Activated CD8-positive, alpha-beta memory T cell treated with anti-CD3 and anti-CD28 coated beads, Interleukin-2, amount 50 U/mL, for 24 hours (primary cell): ENCODE data around the gene PLEKHJ1.
"Not testable (repeated sequence)": the region's sequence is repeated elsewhere in the genome, so short reads cannot be mapped to it uniquely, and the experiment has no call there.

ENCODE experiments used
- DNase-seq: peaks from one replicate; pipeline ENCODE4 v3.0.0-alpha.2; 2020; ENCODE audit errors: extremely low read depth

PLEKHJ1 gene

GRCh38 chr19:2221250-2221831 is 14.8 kb downstream of the PLEKHJ1 start:
- no peak for DNase-seq

DNA sequence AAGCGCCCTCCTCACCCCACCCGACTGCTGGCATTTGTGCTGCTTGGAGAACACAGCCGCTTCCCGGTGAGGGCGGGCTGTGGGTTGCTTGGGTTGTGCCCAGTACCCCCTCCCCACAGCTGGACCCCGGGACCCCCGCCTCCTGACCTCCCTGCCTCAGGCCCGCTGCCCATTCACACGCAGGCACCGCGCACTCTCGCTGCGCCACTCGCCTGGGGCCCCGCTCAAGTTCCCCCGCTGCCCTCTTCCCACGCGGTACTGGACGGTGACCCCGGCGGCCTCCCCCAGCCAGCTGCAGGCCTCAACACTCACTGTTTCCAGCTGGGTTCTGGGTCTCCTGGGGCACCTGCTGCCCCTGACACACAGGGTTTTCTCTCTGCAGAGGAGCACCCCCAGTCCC is 16.4 kb downstream of the PLEKHJ1 start:
- DNase-seq = no peak

- no peak for DNase-seq
Measured at GRCh38 chr19:2217591-2217990, 18.5 kb downstream of the PLEKHJ1 start.

- DNase-seq = no peak
Measured at GRCh38 chr19:2216361-2217225, 19.5 kb downstream of the PLEKHJ1 start.

DNA sequence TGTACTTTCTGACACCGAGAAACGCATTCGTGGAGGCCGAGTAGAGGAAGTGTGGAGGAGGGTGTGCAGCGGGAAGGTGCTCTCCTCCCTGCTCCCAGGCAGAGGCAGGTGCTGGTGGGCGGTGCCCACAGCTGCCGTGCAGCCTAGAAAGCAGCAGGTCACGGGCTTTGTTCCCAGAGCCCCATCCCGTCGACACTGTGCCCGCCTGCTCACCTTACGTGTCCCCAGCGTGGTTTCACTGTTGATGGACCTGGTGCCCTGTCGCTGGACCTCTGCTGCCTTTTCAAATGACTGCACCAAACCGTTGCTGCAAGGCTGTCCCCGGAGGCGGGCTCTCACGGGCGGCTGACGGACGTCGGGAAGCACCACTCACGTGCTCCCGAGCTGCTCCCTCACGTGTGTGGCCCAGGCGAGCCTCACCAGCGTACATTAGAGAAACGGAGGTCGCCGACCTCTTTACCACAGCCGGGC is 20.8 kb downstream of the PLEKHJ1 start:
- DNase-seq = no peak

DNA sequence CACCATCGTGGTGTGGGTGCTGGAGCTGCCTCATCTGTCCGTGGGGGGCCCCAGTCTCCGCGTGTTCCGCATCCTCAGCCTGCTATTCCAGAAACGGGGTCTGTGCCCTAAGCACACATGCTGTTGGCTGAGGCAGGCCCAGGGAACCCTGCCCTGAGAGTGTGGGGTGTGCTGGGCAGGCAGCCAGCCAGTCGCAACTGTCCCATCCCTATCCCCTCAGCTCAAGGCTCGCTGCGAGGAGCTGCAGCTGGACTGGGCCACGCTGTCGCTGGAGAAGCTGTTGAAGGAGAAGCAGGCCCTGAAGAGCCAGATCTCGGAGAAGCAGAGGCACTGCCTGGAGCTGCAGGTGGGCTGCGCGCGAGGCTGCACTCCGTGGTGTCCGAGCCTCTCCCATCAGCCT is 21.9 kb downstream of the PLEKHJ1 start:
- no peak for DNase-seq

- DNase-seq = no peak
Measured at GRCh38 chr19:2213799-2214198, 22.3 kb downstream of the PLEKHJ1 start.

- DNase-seq = no peak
Measured at GRCh38 chr19:2212861-2213711, 23.0 kb downstream of the PLEKHJ1 start.

- no peak for DNase-seq
Measured at GRCh38 chr19:2210987-2211740, 25.0 kb downstream of the PLEKHJ1 start.

- no peak for DNase-seq
Measured at GRCh38 chr19:2210206-2210605, 25.9 kb downstream of the PLEKHJ1 start.

- no peak for DNase-seq
Measured at GRCh38 chr19:2209408-2209807, 26.7 kb downstream of the PLEKHJ1 start.

DNA sequence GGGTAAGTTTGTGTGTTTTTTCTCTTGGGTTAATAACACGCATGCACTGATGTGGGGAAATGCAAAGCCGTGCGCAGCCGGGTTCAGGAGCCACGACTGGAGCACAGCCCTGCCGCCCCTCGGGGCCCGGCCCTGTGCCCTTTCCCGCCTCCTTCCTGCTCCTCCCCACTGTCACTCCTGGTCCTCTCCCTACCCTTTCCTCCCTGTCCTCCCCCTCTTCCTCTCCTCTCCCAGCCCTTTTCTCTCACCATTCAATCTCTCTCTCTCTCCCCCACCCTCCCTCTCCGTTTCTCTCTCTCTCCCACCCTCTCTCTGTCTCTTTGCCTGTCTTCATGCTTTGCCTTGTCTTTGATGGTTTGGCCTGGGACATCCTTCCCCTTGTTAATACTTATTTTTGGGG is 27.2 kb downstream of the PLEKHJ1 start:
- no peak for DNase-seq

- DNase-seq = no peak
Measured at GRCh38 chr19:2207991-2208860, 27.9 kb downstream of the PLEKHJ1 start.

GRCh38 chr19:2207008-2207407 is 29.1 kb downstream of the PLEKHJ1 start:
- DNase-seq = no peak

- DNase-seq = no peak
Measured at GRCh38 chr19:2202366-2202765, 33.8 kb downstream of the PLEKHJ1 start.

DNA sequence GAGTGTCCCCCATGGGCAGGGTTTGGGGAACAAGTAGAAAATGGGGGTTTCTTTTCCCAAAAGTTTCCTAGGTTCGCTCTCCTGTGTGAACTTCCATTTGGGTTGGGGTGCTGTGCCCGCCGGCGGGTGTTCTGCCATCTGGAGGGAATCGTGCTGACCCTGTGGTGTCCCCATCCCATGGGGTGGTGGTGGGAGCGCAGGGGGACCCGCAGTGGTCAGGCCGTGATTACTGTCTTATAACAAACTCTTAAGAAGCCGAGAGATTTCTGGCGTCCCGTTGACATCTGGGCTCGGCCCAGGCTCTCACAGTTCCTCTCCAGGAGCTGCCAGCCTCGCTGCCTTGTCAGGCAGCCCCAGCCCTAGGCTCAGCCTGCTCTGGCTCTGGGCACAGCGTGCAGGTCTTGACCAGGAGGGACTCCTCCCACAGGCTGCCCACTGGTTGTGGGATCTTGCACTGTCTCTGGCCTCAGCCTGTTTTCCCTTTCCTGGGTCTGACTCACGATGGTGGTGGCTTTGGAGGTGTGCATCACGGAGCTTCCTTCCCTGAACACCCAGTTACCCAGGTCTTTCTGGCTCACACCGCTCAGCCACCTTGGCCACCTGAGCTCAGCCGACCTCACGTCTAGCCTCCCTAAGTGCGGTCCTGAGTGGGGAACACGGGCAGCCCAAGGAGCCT is 34.5 kb downstream of the PLEKHJ1 start:
- no peak for DNase-seq

DNA sequence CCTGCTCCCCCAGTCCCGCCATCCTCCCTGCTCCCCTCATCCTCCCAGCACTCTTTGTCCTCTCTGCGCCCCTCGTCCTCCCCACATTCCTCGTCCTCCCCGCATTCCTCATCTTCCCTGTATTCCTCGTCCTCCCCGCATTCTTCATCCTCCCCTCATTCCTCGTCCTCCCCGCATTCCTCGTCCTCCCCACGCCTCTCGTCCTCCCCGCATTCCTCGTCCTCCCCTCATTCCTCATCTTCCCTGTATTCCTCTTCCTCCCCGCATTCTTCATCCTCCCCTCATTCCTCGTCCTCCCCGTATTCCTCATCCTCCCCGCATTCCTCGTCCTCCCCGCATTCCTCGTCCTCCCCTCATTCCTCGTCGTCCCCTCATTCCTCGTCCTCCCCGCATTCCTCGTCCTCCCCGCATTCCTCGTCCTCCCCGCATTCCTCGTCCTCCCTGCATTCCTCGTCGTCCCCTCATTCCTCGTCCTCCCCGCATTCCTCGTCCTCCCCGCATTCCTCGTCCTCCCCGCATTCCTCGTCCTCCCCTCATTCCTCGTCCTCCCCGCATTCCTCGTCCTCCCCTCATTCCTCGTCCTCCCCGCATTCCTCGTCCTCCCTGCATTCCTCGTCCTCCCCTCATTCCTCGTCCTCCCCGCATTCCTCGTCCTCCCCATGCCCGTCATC is 35.4 kb downstream of the PLEKHJ1 start:
- not testable (repeated sequence) for DNase-seq

- no peak for DNase-seq
Measured at GRCh38 chr19:2199861-2200623, 36.1 kb downstream of the PLEKHJ1 start.

GRCh38 chr19:2199215-2199614 is 36.9 kb downstream of the PLEKHJ1 start:
- no peak for DNase-seq
